Ammon's horn (tissue), 1 donor: ENCODE data around the gene SGPL1.

Experiments used
- DNase-seq: peaks from one replicate; pipeline ENCODE4 v3.0.0-alpha.2; 2016; ENCODE audit warnings: low spot score

The SGPL1 gene

GRCh38 chr10:70780772-70781171, 35.0 kb upstream of the SGPL1 start:
- DNase-seq, result no peak

GRCh38 chr10:70781461-70782051, 34.2 kb upstream of the SGPL1 start:
- DNase-seq, result no peak

- DNase-seq, result no peak
Observed at GRCh38 chr10:70782086-70782745, 33.5 kb upstream of the SGPL1 start.

- no peak for DNase-seq
Observed at GRCh38 chr10:70782746-70783680, 32.7 kb upstream of the SGPL1 start.

GRCh38 chr10:70784016-70784415, 31.7 kb upstream of the SGPL1 start:
- DNase-seq, result no peak

GRCh38 chr10:70784471-70784870, 31.3 kb upstream of the SGPL1 start:
- DNase-seq, result no peak

GRCh38 chr10:70785190-70785589, 30.6 kb upstream of the SGPL1 start, which contains the start of gene TBATA:
Gene TBATA (minus strand): TSS chr10:70785377. CDS start chr10:70783379, 1,998 bp downstream.
- DNase-seq, result no peak

- no peak for DNase-seq
Observed at GRCh38 chr10:70786799-70787415, 28.8 kb upstream of the SGPL1 start.

GRCh38 chr10:70791386-70792039, 24.2 kb upstream of the SGPL1 start:
- DNase-seq, result no peak

- DNase-seq, result no peak
Observed at GRCh38 chr10:70795613-70796012, 20.1 kb upstream of the SGPL1 start.

- no peak for DNase-seq
Observed at GRCh38 chr10:70797840-70798239, 17.9 kb upstream of the SGPL1 start.

GRCh38 chr10:70799124-70799523, 16.6 kb upstream of the SGPL1 start:
- DNase-seq, result no peak

- no peak for DNase-seq
Observed at GRCh38 chr10:70801854-70802253, 13.9 kb upstream of the SGPL1 start.

- no peak for DNase-seq
Observed at GRCh38 chr10:70803775-70804420, 11.8 kb upstream of the SGPL1 start.

GRCh38 chr10:70804421-70804808, 11.3 kb upstream of the SGPL1 start:
- DNase-seq, result no peak

GRCh38 chr10:70805619-70806215, 10.0 kb upstream of the SGPL1 start:
- no peak for DNase-seq

- no peak for DNase-seq
Observed at GRCh38 chr10:70806841-70807240, 8.9 kb upstream of the SGPL1 start.

GRCh38 chr10:70807556-70807955, 8.2 kb upstream of the SGPL1 start:
- no peak for DNase-seq

- no peak for DNase-seq
Observed at GRCh38 chr10:70809011-70809611, 6.6 kb upstream of the SGPL1 start.

GRCh38 chr10:70809726-70810125, 6.0 kb upstream of the SGPL1 start:
- no peak for DNase-seq

GRCh38 chr10:70810967-70811366, 4.8 kb upstream of the SGPL1 start:
- DNase-seq, result no peak
